GM19328 (cell line): ENCODE measurements around the gene ERBIN.
"Not testable (repeated sequence)": the region's sequence is repeated elsewhere in the genome, so short reads cannot be mapped to it uniquely, and the experiment has no call there.

Source experiments
- ATAC-seq: cut with Tn5 transposase; IDR thresholded peaks from one replicate; pipeline ENCODE4 v1.9.1; 2021; ENCODE audit warnings: mild to moderate bottlenecking, moderate library complexity; ENCODE audit not compliant: unreplicated experiment

ERBIN gene

DNA sequence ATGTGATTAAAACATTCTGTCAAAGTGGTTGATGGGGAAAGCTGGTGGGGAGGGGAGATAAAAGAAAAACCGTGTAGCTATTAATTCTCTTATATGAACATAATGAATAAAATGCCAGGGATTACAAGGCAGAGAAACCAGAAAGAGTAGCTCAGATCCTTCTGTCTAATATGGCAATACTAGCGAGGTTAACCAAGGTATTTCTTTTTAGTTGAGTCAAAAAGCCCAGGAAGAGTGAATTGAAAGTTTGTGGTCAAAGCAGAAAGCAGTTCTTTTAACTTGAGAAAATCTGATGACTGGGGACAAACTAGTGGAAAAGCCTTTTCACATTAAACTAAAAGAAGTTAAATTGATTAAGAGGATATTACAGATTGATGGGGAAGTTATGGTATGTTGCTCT is 76.0 kb downstream of the ERBIN start:
- ATAC-seq = no peak

GRCh38 chr5:66004216-66004615 is 77.8 kb downstream of the ERBIN start:
- no peak for ATAC-seq

DNA sequence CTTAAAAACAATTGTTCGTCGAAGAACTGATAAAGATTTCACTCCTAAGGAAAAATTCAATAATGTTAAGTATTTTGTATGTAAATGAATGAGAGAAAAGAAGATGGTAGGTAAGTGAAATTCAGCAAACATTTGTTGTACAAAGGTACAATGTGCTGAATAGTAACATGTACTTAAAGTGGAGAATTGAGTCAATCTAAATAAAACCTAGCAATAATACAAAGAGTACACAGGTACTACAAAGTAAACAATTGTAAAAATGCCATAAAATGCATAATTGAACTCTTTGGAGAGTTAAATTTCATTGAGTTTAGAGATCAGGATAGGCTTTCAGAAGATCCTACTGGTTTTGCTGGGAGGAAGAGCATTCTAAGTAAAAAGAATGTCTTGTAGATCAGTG is 82.9 kb downstream of the ERBIN start:
- ATAC-seq = no peak

DNA sequence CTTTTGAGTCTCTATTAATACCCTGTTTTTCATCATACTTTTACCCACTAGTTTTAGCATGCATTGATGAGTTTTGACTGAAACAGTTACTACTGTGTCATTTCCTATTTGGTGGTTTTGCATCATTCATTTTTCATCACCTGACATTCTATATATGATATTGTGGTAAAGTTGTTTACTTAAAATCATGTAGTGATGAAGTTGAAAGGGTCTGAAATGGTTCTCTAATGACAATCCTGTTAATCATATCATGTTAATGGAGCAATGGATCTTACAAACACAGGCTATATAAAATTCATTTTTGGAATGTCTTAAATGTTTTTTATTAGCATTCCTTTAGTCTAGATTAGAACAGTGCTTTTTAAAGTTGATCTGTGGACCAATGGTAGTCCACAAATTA is 84.1 kb downstream of the ERBIN start:
- ATAC-seq = no peak

DNA sequence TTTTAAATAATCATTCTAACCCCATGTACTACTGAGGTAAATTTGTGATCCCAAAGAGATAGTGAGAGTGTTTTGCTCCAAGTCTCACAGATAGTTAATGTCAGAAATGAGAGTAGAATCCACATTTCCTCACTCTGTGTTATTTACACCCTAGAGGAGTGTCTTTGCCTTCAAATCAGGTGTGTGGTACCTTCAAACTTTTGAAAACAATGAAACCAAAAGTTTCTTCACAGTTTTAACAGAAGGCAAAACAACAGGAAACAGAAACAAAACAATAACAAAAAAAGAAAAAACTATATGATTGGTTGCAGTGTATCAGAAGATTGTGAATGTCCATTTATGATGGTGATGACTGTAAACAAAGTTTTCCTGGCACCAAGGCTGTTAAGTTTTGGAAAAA is 85.9 kb downstream of the ERBIN start:
- ATAC-seq = no peak

DNA sequence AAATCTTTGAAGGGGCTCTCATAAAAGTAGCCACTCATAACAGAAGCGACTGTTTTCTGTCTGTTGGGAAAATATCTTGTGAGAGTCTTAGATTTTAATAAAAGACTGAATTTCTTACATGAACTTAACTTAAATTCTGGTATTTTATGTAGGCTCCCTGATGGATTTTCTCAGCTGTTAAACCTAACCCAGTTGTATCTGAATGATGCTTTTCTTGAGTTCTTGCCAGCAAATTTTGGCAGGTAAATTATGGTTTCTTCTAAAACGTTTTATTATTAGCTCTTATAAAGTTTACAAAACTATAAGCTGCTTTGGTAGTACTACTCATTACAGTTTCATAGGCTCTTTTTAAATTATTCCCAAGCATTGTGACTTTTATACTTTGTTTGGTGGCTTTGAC is 87.0 kb downstream of the ERBIN start:
- ATAC-seq = no peak

GRCh38 chr5:66013906-66014305 is 87.5 kb downstream of the ERBIN start:
- ATAC-seq = no peak

- ATAC-seq = no peak
These were observed 89.0 kb downstream of the ERBIN start for GRCh38 chr5:66015196-66015960.

- ATAC-seq = no peak
These were observed 95.2 kb downstream of the ERBIN start for GRCh38 chr5:66021585-66021984.

DNA sequence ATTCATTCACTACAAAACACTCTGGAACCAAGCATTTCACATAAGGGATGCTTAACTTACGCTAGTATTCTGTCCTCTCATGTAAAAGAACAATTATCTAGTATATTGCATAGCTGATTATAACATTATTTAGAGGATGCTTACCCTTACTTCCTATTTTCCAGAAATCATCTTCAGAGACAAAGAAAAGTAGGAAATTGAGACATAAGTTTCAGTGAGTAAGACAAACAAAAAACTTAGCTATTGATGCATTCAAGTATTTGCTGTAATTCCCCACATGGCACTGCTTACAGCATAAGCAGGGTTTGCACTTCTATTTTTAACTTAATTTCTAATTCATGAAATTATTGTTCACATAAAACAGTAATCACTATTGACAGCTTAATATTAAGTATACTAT is 112.9 kb downstream of the ERBIN start:
- ATAC-seq = no peak

DNA sequence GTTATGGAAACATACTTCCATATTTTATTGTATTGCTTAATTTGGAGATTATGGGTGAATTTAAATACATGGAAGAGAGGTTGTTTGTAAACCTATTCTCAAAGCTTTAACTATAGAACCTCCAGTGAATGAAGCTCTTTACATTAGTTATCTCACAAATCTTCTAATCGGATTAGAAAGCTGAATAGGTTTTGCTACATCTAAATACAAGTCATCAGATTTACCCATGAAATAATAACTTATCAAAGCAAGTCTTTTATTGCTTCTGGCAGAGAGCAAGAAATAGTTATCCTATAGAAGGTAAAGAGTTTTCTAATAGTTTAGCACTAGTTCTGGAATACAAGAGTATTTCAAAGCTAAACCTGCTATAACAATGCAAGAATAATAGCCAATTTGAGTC is 113.3 kb downstream of the ERBIN start:
- no peak for ATAC-seq

DNA sequence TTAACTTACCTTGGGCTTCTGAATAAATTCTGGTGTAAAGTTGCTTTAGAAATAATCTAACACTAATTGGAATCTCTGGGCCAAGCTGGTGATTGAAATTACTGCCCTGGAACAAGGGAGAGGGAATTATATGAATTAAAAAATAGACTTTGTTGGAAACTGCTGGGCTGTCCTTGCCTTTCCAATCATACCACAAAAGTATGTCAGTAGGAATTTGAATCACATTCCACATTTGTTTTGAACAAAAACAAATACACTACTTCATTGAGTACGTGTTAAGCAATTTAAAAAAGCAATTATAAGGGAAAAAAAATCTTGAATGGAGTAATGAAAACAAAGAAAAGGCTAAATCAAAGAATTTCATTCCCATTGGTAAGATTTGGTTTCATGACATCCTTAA is 115.3 kb downstream of the ERBIN start:
- ATAC-seq = no peak

DNA sequence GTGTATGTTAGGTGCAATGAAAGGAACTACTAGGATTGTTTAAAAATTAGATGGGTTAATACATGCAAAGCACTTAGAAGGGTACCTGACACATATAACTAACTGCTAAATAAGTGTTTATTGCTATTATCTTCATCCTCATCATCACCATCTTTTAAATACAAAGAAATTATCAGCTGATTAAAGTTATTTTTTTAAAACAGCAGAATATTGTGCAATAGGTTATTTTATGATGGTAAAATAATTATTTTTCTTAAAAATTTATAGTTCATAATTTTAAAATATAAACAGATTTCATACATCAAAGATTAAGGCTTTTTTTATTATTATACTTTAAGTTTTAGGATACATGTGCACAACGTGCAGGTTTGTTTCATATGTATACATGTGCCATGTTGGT is 130.9 kb downstream of the ERBIN start:
- no peak for ATAC-seq

- ATAC-seq = not testable (repeated sequence)
These were observed 134.9 kb downstream of the ERBIN start for GRCh38 chr5:66061320-66061719.

DNA sequence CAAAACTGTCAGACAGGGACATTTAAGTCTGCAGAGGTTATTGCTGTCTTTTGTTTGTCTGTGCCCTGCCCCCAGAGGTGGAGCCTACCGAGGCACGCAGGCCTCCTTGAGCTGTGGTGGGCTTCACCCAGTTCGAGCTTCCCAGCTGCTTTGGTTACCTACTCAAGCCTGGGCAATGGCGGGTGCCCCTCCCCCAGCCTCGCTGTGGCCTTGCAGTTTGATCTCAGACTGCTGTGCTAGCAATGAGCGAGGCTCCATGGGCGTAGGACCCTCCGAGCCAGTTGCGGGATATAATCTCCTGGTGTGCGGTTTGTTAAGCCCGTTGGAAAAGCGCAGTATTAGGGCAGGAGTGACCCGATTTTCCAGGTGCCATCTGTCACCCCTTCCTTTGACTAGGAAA is 136.7 kb downstream of the ERBIN start:
- ATAC-seq = not testable (repeated sequence)

DNA sequence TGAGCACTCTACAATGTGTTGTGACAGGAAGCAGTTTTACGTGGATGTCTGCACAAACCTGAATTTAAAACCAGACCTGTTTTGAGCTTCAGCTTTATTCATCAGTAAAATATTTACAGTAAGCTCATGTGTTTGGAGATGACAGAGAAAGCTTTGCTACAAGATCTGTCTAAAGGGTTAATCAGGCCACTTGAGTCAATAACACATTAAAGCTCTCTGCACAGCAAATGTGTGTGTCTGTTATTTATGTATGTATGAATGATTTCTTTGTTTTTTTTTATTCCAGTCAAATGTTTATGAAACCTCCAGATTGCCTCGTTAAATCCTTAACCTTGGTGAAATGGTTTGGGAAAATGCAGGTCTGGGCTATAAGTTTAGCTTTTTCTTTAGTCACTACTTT is 140.5 kb downstream of the ERBIN start:
- ATAC-seq = no peak

DNA sequence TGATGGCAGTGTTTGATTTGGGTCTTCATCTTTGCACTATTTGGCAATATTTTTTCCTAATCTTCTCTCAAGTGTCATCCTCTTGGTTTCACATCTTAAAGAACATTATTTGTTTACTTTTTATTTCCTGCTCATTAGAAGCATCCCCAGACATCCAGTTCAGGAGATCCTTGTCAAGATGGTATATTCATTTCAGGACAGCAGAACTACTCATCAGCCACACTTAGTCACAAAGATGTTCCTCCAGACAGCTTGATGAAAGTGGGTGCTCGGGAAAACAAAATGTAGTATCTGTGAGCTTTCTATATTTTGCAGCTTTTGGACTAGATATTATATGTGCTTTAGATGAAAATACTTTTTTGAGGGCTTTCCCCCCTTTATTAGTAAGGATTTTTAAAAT is 145.7 kb downstream of the ERBIN start:
- ATAC-seq = no peak

DNA sequence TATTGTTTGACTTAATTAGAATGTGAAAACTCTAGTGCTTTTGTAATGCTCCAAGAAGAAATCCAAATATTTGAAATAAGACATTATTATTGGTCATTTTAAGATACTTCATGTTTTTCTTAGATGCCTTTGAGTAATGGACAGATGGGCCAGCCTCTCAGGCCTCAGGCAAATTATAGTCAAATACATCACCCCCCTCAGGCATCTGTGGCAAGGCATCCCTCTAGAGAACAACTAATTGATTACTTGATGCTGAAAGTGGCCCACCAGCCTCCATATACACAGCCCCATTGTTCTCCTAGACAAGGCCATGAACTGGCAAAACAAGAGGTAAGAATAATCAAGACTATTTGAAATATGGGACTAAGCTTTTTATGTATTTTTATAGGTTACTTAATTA is 148.5 kb downstream of the ERBIN start:
- ATAC-seq = no peak

- no peak for ATAC-seq
These were observed 154.3 kb downstream of the ERBIN start for GRCh38 chr5:66080664-66081063.

DNA sequence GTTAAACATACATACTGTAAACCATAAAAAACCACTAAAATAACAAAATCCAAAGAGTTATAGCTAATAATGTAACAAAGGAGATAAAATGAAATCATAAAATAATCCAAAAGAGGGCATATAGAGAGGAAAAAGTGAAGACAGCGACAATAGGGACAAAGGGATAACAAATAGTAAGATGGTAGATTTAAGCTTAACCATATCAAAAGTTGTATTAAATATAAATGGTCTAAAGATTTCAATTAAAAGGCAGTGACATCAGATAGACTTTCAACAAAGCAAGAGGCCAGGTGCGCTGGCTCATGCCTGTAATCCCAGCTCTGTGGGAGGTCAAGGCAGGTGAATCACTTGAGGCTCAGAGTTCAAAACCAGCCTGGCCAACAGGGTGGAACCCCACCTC is 163.0 kb downstream of the ERBIN start:
- ATAC-seq = no peak

DNA sequence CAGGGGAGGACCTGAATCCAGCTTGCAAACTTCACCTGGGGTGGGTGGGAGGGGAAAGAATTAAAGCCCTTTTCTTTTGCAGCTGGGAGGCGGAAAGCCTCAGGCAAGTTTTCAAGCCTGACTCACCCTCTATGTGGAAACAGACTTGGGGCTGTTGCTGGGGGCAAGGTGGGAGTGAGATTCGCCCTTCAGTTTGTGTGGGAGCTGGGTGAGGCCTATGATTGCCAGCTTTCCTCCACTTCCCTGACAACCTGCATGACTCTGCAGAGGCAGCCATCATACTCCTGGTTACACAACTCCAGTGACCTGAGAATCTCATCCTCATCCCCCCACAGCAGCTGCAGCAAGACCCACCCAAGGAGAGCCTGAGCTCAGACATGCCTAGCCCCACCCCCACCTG is 174.5 kb downstream of the ERBIN start:
- ATAC-seq = no peak

DNA sequence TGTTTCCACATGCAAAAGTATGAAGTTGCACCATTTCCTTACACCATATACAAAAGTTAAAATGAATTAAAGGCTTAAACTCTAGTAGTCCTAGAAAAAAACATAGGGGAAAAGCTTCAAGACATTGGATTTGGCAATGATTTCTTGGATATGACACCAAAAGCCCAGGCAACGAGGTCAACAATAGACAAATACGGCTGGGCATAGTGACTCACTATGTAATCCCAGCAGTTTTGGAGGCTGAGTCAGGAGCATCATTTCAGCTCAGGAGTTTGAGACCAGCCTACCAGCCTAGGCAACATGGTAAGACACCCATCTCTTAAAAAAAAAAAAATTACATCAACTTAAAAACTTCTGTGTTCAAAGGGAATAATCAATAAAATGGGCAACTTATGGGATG is 186.8 kb downstream of the ERBIN start:
- no peak for ATAC-seq

DNA sequence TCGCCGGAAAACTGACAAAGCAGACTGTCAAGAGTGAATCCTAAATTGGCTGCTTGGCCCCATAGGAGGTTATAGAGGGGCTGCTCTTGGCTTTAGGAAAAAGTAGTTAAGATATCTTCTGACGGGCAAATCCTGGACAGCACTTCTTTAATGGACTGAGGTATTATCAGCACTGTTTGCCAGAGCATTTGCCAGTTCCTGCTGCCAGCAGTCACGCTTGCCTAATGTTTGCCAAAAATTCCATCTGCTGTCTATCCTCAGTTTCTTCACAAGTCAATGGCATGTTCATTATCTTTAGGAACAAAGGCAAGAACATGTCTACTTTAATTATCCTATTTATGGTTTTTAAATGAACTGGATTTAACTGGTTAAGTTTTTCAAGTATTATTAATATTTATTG is 191.9 kb downstream of the ERBIN start:
- ATAC-seq = no peak
